Activated CD8-positive, alpha-beta memory T cell treated with anti-CD3 and anti-CD28 coated beads for 4 hours (primary cell): ENCODE results near the gene BANP.
"Not testable (repeated sequence)": the region's sequence is repeated elsewhere in the genome, so short reads cannot be mapped to it uniquely, and the experiment has no call there.

Source experiments
- DNase-seq, 2 donors: peaks; one replicate each; pipeline ENCODE4 v3.0.0-alpha.2; 2020; ENCODE audit warnings: low read depth in 2 of 2

The BANP gene

DNA sequence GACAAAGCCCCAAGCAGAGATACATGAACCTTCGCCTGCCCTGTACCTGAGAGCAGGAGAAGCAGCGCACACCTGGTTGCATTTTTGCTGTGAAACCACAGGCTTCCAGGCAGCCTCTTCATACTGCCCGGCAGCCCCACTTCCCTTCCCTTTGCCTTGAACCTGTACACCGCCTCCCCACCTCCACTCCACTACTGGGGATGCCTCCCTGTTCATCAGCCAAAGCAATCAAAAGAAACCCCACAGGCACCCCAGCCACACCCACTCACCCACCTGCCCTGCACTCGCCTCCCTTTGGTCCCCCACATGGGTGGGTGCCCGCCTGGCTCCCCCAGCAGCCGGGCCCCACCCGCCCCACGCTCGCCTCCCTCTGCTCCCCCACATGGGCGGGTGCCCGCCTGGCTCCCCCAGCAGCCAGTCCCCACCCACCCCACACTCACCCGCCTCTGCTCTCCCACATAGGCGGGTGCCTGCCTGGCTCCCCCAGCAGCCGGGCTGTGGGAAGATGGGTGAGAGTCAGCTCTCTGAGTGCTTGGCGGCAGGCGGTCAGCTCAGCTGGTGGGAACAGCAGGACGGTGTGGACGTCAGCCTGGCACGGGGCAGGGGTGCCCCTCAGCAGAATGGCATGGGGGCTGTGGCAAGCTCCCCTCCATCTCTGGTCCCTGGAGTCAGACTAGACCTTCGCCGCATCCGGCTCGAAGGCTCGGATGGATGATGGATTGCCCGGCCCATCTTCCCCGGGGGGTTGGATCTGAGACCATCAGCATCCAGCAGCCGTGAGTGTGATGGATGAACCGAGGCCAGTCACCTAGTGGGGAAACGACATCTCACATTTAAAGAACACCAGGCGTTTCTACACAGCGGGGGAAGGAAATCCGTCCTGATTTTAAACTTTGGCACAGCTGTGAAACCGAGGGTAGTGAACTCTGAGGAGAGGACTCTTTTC, 135.6 kb downstream of the BANP start:
- DNase-seq, result no peak

DNA sequence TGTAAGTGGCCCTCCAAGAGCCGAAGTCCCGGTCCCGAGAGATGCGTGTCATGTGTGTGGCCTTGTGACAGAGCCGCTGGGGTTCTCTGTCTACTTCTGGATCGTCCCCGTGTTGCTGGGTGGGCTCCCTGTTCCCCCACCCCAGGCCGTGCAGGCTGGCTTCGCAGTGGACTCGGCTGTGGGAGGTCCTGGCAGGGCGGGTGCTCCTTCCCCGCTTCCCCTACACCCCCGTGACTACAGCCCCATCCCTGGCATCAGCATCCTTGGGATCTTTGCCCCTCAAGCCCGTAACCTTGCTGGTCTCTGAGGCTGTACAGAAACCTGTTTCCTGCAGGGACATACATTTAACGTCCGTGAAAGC, 136.3 kb downstream of the BANP start:
- no peak for DNase-seq

DNA sequence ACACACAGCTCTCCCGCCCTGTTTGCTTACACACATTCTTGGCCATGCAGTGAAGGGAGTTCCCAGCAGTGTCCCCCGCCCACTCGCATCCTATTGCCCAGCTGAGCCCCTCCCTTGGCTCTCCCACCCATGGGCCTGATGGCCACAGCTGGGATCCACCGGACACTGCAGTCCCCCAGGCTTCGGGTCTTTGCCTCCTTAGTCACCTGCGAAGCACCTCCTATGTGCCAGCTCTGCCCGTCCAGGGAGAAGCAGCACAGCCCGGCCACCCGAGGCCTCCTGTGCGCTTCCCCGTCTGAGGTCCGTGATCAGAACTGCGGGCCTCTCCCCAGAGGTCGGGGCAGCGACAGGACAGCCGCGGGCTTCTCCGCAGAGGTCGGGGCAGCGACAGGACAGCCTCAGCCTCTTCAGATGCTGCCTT, 136.9 kb downstream of the BANP start:
- DNase-seq, result no peak

- DNase-seq, result not testable (repeated sequence)
These were observed 137.4 kb downstream of the BANP start for GRCh38 chr16:88088611-88089010.

- not testable (repeated sequence) for DNase-seq
These were observed 137.8 kb downstream of the BANP start for GRCh38 chr16:88089071-88089470.

- DNase-seq, result not testable (repeated sequence)
These were observed 138.6 kb downstream of the BANP start for GRCh38 chr16:88089632-88090376.

DNA sequence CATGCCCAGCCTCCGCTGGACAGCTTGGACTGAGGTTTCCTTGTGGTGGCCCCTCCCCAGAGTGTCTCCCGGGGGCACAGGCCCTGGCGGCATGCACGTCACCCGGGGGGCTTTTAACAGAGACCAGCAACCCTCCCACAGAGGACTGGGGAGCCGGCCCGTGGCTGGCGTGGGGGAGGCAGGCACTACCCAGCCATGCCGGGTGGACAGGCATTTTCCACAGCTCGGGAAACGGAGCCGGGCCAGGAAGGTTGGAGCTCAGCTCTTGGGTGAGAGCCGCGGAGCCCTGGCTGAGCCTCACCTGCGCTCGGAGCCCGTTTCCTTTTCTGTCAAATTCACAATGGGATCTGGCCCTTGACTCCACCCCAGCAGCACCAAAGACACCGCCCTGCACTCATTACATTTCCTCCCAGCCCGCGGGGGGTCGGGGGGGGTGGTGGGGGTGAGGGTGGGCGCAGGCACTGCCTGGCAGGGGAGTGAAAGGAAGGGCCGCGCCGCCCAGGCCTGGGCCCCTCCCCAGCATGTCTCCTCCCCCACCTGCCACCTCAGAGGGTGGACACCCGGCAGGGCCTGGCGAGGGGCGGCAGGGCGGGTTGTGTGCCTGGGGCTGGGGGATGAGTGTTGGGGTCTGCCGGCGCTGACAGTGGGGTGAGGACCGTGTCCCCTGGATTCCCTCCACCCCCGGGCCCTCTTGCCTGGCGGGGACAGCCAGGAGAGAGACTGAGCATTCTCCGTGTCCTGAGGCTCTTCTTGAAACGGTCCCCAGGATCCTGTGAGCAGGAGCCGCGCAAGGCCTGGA, 139.3 kb downstream of the BANP start:
- not testable (repeated sequence) for DNase-seq

- not testable (repeated sequence) for DNase-seq
These were observed 140.2 kb downstream of the BANP start for GRCh38 chr16:88091221-88091971.

DNA sequence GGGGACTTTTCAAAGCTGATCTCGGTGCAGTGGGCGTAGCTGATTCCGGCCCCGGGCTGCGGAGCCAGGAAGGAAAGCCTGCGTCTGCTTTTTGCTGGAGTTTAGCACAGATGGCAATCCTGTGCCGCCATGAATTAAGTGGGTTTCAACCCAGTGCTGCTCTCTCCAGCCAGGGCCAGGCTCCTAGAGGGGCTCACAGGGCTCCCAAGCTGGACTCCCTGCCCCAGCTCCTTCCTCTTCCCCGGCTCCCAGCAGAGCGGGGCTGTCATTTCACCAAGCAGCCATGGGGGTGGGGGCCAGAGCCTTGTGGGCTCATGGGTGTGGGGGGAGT, 140.7 kb downstream of the BANP start:
- DNase-seq, result not testable (repeated sequence)

- not testable (repeated sequence) for DNase-seq
These were observed 141.7 kb downstream of the BANP start for GRCh38 chr16:88092791-88093555.

DNA sequence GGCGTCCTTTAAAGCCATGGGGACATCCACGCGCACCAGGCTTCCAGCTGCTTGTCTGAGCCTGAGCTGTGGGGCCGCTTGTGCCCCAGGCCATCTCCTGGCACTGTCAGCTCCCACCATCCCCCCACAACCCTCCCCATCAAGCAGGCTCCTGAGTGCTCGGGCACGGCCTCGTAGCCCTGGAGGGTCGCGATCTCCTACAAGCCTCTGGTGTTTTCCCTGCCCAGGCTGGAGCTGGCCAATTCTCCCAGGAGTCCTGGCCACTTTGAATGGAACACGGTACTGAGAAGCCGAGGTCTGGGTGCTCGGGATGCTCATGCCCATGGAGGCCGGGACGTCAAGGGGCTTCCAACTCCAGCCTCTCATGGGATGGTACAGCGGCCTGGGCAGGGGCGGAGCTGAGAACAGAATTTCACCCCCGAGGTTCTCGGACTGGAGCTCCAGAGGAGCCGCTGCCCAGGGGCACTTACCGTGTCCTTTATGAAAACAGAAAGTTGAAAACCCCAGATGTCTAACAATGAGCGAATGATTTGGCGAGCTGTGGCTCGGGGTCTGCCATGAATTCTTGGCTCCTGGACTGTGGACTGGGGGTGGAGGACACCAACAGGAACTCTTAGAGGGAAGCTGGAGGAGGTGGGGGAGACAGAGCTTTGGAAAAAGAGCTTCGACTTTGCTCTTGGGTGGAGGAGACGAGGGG, 142.5 kb downstream of the BANP start:
- DNase-seq, result not testable (repeated sequence)

- DNase-seq, result not testable (repeated sequence)
These were observed 143.0 kb downstream of the BANP start for GRCh38 chr16:88094253-88094575.

GRCh38 chr16:88094900-88095299, 143.7 kb downstream of the BANP start:
- DNase-seq, result not testable (repeated sequence)

GRCh38 chr16:88096659-88097058, 145.4 kb downstream of the BANP start:
- not testable (repeated sequence) for DNase-seq

- not testable (repeated sequence) for DNase-seq
These were observed 147.7 kb downstream of the BANP start for GRCh38 chr16:88098731-88099562.

DNA sequence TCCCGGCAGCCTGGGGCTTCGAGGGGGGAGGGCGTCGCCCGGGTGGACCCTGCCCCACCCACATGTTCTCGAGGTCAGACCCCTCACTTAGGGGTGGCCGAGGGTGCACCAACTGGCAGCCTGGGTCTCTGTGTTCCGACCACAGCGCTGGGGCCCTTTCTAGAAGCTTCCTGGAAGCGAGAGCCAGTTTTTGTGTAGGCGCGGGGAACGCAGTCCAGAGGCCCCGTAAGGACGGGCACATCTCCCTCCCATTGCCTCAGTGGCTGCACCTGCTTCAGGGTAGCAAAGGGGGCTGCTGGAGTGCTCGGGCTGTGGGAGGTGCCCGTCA, 148.3 kb downstream of the BANP start:
- DNase-seq, result no peak

DNA sequence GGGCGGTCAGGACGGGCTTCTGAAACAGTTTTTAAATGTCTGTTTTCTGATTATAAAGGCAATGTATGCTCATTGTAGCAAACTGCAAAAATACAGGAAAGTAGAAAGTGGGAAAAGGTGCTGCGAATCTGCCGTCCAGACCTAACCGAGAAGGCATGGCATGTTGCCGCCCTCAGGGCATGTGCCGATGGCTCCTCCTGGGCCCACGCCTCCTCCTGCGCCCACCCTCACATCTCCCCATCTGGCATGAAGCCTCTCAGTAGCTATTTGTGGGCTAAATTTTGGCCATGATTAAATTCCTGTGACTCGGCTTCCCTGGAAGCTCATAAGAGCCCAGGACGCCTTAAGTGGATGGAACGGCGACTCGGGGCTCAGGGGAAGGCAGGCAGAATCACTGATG, 148.7 kb downstream of the BANP start:
- DNase-seq, result not testable (repeated sequence)

- not testable (repeated sequence) for DNase-seq
These were observed 149.8 kb downstream of the BANP start for GRCh38 chr16:88100801-88101622.
